Body of pancreas (tissue), 4 donors: Measurements from ENCODE around the gene MARCO. TPM values are rescaled to one million over a fixed set of nuclear protein-coding genes. Genes with fewer than 3 reads are reported as not detected.

Experiments
- ATAC-seq: fragments of 150-250 bp; one replicate; pipeline ENCODE4 v1.9.1; 2016
- DNase-seq, 4 donors: peaks; one replicate each; pipeline ENCODE4 v3.0.0-alpha.2; 2019
- H3K27ac ChIP-seq, 4 donors: fragments of 200-600 bp; sonication (generic); 1 replicate in 3 of 4; 2 replicates in 1 of 4; pipeline versions ENCODE4 v1.5.1 to v1.6.1; 2016 to 2019; ENCODE audit warnings: mild to moderate bottlenecking in 1 of 4, mixed read lengths in 1 of 4, moderate library complexity in 1 of 4
- H3K27me3 ChIP-seq, 2 donors: fragments of 200-600 bp; sonication (generic); one replicate each; pipeline ENCODE4 v1.6.0; 2016; ENCODE audit warnings: mild to moderate bottlenecking in 1 of 2
- H3K36me3 ChIP-seq, 2 donors: fragments of 200-600 bp; sonication (generic); replicated peaks in 1 of 2; 2 replicates each; pipeline ENCODE4 v1.5.1; 2016; ENCODE audit warnings: low read depth in 2 of 2; ENCODE audit not compliant: insufficient read depth in 1 of 2
- H3K4me1 ChIP-seq: fragments of 200-600 bp; sonication (generic); one replicate; pipeline ENCODE4 v1.6.0; 2016
- H3K4me3 ChIP-seq, 2 donors: fragments of 200-600 bp; sonication (generic); 1 replicate in 1 of 2; 2 replicates in 1 of 2; pipeline ENCODE4 v1.5.1; 2016 to 2019
- H3K9me3 ChIP-seq, 3 donors: fragments of 200-600 bp; sonication (generic); 1 replicate in 2 of 3; 2 replicates in 1 of 3; pipeline ENCODE4 v1.5.1; 2016
- POLR2A ChIP-seq, 3 donors: fragments of 450-650 bp; IDR thresholded peaks; one replicate each; pipeline ENCODE4 v1.6.1; 2016; ENCODE audit warnings: antibody characterized with exemption in 3 of 3, mild to moderate bottlenecking in 2 of 3
- WGBS, 2 donors: methylation state at CpG; one replicate each; pipeline ENCODE4 v1.1.5; 2017; 5-methylcytosine and 5-hydroxymethylcytosine counted together
- intact Hi-C: fragments of 100-400 bp; cut with DNase I; formaldehyde crosslinking; loops from one replicate; pipeline ENCODE4 v1.15.1; 2023
- total RNA-seq, 2 donors: library from RNA; depleted of rRNA; stranded (reverse); fragments of >200 nt; gene quantifications; one replicate each; pipeline ENCODE4 v1.1.0, GENCODE V29; 2016
- TF ChIP-seq, protein P1 (sequence below), 7 experiments: fragments of 450-650 bp in 4 of 7; fragments of 200-600 bp in 3 of 7; sonication (generic) in 3 of 7; IDR thresholded peaks; one replicate each; pipeline ENCODE4 v1.5.1; 2016 to 2019; ENCODE audit warnings: antibody characterized with exemption in 7 of 7

MARCO gene
- total RNA-seq, 2 donors from 2014 or later = 1.0 TPM; not detected in 1

DNA sequence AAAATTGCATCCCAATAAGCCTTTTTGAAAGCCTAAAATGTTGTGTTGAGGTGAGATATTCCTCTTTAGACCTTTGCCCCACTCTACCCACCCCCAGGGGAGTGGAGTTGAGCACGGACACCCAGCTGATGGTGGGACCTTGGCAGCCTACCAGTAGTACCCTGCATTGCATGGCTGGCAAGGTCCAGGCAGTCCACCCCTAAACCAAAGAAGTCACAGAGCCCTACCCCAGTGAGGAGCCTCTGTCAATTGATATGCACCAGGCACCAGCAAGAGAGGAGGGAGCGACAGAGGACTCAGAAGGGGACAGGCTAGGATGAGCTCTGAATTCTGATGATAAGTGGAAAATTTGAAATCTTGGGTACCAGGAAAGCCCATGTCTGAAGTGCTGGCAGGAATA is 38.6 kb downstream of the MARCO start:
- Histone ChIP-seq H3K27ac (no peak overlapping the region), H3K9me3 (no peaks in the 10 kb centered on the region), H3K36me3 (no peaks in the 10 kb centered on the region), H3K4me1 (no peaks in the 10 kb centered on the region), H3K4me3 (no peak overlapping the region), H3K27me3 (no peaks in the 10 kb centered on the region)
- no peak for DNase-seq
- intact Hi-C loops = no loop called here
- no peak for TF ChIP-seq POLR2A (IDR thresholded peaks at IDR 0.05)
- TF ChIP-seq, protein P1, sequence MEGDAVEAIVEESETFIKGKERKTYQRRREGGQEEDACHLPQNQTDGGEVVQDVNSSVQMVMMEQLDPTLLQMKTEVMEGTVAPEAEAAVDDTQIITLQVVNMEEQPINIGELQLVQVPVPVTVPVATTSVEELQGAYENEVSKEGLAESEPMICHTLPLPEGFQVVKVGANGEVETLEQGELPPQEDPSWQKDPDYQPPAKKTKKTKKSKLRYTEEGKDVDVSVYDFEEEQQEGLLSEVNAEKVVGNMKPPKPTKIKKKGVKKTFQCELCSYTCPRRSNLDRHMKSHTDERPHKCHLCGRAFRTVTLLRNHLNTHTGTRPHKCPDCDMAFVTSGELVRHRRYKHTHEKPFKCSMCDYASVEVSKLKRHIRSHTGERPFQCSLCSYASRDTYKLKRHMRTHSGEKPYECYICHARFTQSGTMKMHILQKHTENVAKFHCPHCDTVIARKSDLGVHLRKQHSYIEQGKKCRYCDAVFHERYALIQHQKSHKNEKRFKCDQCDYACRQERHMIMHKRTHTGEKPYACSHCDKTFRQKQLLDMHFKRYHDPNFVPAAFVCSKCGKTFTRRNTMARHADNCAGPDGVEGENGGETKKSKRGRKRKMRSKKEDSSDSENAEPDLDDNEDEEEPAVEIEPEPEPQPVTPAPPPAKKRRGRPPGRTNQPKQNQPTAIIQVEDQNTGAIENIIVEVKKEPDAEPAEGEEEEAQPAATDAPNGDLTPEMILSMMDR (IDR thresholded peaks at IDR 0.05) = no peak
- ATAC-seq = no peak
- 42 to 62% methylated on average over 2 of the region's 2 CpGs for WGBS, 2 donors

DNA sequence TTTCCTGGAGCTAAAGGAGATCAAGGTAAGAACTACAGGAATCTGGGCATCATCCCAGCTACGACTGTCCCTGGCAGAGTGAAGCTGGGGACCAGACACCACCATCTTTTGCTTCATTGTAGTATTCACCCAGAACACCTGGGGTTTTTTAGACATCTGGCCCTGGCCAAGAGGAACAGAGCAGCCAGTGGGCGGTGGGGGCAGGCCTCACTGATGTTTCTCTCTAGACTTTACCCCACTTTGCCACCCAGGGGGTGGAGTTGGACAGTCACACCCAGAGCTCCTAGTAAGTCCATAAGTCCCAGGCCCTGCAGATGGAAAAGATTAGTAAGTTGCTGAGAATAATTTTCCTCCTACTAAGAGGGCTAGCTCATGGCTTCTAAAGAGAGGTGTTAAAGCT is 39.6 kb downstream of the MARCO start:
- no peak overlapping the region for H3K4me3 ChIP-seq
- 75 to 77% methylated on average over 2 of the region's 2 CpGs for WGBS, 2 donors
- DNase-seq (no peak), ATAC-seq (no peak)
- H3K9me3 ChIP-seq = no peaks in the 10 kb centered on the region
- no peaks in the 10 kb centered on the region for H3K36me3 ChIP-seq
- no peak for TF ChIP-seq POLR2A (IDR thresholded peaks at IDR 0.05)
- TF ChIP-seq, protein P1 (IDR thresholded peaks at IDR 0.05) = no peak
- no peaks in the 10 kb centered on the region for H3K4me1 ChIP-seq
- intact Hi-C loops = no loop called here
- H3K27me3 ChIP-seq = no peaks in the 10 kb centered on the region
- no peak overlapping the region for H3K27ac ChIP-seq

DNA sequence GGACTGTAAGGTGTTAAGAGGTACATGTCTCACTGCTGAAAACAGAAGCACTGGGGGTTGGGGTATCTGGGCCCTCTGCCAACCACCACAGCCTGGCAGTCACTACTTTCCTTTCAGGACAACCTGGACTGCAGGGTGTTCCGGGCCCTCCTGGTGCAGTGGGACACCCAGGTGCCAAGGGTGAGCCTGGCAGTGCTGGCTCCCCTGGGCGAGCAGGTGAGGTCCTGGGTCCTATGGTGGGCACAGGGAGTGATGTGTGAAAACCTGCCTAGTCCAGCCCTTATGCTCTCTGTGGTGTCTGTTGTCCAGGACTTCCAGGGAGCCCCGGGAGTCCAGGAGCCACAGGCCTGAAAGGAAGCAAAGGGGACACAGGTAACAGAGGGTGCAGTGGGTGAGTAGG is 40.0 kb downstream of the MARCO start:
- H3K4me3 ChIP-seq = no peak overlapping the region
- TF ChIP-seq, protein P1 (IDR thresholded peaks at IDR 0.05) = no peak
- no peak for TF ChIP-seq POLR2A (IDR thresholded peaks at IDR 0.05)
- H3K36me3 ChIP-seq = no peaks in the 10 kb centered on the region
- H3K27ac ChIP-seq = no peak overlapping the region
- intact Hi-C loops = no loop called here
- no peaks in the 10 kb centered on the region for H3K9me3 ChIP-seq
- H3K27me3 ChIP-seq = no peaks in the 10 kb centered on the region
- H3K4me1 ChIP-seq = no peaks in the 10 kb centered on the region
- no peak for DNase-seq
- no peak for ATAC-seq
- 49 to 79% methylated on average over 3 of the region's 3 CpGs for WGBS, 2 donors

DNA sequence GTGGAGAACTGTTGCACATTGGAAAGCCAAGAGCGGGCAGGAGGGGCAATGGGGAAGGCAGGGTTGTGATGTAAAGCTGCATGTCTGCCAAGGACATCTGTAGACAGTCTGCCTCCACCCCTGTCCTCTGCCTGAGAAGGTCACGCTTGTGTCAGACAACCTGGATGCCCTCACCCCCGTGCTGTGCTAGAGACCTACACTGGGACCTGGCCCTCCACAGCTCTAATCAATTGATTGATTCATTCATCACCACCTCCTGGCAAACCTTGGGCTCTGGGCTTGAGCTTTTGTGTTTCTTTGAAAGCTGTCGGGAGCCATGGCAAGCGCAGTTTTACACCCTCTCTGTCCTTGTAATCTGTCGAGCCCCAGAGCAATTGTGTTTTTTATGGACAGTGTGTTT is 41.1 kb downstream of the MARCO start:
- TF ChIP-seq, protein P1 (IDR thresholded peaks at IDR 0.05) = no peak
- TF ChIP-seq POLR2A (IDR thresholded peaks at IDR 0.05) = no peak

DNA sequence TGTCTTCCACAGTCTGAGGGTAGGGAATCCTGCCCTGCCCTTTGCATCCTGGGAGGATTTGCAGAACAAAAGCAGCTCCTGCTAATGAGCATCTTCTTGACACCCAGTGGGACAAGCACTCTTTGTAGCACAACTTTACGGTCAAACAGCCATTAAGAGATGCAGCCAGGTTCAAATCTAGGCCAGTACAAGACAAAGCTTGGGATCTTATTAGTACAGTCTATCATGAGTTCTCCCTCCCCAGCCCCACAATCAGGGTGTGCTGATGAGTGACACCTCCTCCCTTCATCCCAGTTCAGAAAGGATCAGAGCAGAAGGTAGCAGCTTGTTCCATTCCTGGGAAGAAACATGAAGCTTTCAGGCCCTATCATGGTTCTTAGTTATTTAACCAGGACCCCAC is 41.9 kb downstream of the MARCO start:
- intact Hi-C loops = no loop called here
- Histone ChIP-seq H3K4me3 (no peak overlapping the region), H3K36me3 (no peaks in the 10 kb centered on the region), H3K27me3 (no peaks in the 10 kb centered on the region), H3K9me3 (no peaks in the 10 kb centered on the region), H3K4me1 (no peaks in the 10 kb centered on the region), H3K27ac (no peak overlapping the region)
- ATAC-seq (no peak), DNase-seq (no peak)
- TF ChIP-seq, protein P1 (IDR thresholded peaks at IDR 0.05) = no peak
- no peak for TF ChIP-seq POLR2A (IDR thresholded peaks at IDR 0.05)
- WGBS, 2 donors = 82 to 100% methylated on average over 1 of the region's 1 CpG

More for the DNA sequence above, 41.1 kb downstream of the MARCO start:
- Histone ChIP-seq H3K27ac (no peak overlapping the region), H3K36me3 (no peaks in the 10 kb centered on the region), H3K4me3 (no peak overlapping the region), H3K9me3 (no peaks in the 10 kb centered on the region), H3K27me3 (no peaks in the 10 kb centered on the region), H3K4me1 (no peaks in the 10 kb centered on the region)
- intact Hi-C loops = no loop called here
- ATAC-seq (no peak), DNase-seq (no peak)
- 50 to 54% methylated on average over 6 of the region's 6 CpGs for WGBS, 2 donors
